Fibroblast of skin of back (primary cell): ENCODE measurements around the gene PDE8B.
"Not testable (repeated sequence)": the region's sequence is repeated elsewhere in the genome, so short reads cannot be mapped to it uniquely, and the experiment has no call there.

Experiments
- DNase-seq: peaks from one replicate; pipeline ENCODE4 v3.0.0-alpha.2; 2013

PDE8B gene

DNA sequence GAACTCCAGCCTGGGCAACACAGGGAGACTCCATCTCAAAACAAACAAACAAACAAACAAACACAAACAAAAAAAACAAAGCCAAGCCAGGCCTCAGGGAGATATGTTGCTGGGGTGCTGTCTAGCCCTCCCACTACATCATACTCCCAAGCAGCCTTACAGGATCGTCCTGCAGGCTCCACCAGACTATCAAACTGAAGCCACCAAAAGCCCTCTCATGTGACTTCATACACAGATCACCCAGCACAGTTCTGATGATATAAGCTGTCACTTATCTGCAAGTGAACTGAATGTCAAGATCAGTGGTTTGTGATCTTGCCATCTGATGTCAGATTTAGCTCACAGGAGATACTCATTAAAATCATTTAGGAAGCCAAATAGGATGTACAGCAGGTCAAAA is 238.4 kb downstream of the PDE8B start:
- DNase-seq = no peak

DNA sequence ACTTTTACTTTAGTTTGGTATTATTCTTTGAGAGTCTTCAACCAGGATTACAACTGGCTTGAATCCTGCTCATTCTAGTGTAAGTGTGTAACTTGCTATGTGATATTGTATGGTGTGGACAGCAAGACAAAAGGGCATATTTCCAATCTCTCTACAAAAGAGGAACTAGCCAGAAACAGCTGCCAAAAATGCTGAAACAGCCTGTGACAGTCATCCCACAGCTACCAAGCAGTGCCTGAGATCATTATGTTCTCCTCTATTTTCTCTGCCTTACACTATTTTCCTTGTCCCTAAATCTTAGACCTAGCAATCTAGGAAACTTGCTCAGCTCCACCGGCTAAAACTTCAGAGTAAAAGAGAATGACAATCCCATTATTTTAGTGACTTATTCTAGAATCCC is 238.8 kb downstream of the PDE8B start:
- DNase-seq = no peak

DNA sequence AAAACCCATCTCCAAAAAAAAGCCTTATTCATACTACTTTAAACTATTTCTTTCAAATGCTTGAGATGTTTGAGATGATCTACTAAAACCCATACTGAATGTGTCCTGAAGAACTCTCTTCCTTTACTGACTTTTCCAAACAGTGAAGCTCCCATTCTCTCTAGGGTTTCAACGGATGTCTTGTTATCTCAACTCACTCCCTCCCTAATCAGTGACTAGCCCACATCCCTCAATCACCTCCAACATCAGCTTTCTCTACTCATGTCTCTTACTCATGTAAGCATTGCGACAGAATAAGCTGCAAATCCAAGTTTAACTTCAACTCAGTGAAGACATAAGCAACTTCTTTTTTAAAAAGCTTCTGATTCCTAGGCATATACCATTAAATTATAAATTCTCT is 239.5 kb downstream of the PDE8B start:
- peak; percentile 22 for DNase-seq

DNA sequence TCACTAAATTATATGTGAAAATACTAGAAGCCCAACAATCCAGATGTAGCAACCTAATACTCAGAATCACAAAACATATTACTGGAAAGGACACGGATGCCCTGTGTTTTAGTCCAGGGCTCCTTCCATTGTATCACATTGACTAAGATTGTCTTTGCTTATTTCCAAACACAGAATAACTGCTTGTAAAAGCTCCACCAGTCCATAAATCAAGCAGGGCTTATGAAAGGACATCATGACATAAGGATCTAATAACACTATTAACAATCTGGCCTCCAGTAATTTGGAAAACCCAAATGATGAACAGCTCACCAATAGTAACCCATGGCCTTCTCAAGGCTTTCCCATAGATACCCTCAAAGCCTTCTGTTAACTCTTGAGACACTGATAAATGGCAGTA is 241.9 kb downstream of the PDE8B start:
- DNase-seq = no peak

DNA sequence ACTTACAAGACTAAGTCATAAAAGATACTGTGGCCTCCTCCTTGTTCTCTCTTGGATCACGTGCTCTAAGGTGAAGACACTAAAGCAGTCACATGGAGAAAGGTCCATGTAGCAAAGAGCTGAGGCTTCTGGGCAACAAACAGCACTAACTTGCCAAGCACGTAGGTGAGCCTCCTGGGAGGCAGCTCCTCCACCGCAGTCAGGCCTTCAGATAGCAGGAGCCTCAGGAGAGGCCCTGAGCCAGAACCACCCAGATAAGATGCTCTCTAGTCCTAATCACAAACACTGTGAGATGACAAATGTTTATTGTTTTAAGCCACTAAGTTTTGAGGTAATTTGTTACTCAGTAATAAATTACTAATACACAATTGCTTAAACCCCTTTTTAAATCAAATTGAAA is 243.6 kb downstream of the PDE8B start:
- DNase-seq = no peak

DNA sequence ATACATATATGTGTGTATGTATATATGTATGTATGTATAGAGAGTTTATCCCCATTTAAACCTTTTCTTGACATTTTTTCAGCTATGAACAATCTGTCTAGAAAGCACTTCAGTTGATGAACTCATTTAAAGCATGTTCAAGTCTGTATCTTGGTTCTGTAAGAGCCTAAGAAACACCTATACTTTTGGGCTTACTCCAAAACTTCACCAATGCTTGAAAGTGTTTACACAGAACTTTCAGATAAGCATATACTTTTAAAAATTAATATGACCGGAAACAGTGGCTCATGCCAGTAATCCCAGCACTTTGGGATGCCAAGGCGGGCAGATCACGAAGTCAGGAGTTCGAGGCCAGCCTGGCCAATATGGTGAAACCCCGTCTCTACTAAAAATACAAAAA is 250.8 kb downstream of the PDE8B start:
- DNase-seq = no peak

DNA sequence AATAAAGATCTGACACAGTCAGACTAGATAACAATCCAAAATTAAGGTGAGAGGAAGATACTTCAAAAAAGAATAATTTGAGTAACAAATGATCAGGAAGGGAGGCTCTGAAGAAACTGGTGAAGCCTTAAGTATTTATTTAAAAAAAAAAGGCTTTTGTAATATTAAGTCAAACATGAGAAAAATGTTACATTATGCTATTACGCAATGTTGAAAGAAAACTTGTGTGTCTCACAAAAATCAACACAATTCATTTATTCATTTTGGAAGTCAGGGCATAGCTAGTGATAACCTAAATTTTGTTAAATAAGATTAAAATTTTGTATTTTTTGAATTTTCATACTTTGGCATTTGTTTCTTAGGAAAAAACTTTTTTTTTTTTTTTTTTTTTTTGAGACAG is 253.4 kb downstream of the PDE8B start:
- peak; percentile 1 for DNase-seq

DNA sequence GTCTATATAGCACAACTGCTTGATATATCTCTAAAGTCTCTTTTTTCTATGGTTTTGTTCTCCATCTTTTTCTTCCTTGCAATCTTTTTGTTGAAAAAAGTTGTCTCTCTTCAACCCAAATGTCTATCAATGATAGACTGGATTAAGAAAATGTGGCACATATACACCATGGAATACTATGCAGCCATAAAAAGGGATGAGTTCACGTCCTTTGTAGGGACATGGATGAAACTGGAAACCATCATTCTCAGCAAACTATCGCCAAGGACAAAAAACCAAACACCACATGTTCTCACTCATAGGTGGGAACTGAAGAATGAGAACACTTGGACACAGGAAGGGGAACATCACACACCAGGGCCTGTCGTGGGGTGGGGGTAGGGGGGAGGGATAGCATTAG is 258.4 kb downstream of the PDE8B start:
- DNase-seq = not testable (repeated sequence)

DNA sequence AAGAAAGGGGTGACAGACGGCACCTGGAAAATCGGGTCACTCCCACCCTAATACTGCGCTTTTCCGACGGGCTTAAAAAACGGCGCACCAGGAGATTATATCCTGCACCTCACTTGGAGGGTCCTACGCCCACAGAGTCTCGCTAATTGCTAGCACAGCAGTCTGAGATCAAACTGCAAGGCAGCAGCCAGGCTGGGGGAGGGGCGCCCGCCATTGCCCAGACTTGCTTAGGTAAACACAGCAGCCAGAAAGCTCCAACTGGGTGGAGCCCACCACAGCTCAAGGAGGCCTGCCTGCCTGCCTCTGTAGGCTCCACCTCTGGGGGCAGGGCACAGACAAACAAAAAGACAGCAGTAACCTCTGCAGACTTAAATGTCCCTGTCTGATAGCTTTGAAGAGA is 264.6 kb downstream of the PDE8B start:
- not testable (repeated sequence) for DNase-seq
